GM12878 (cell line): ENCODE results near the gene SORCS2.

Experiments
- EZH2 ChIP-seq: IDR thresholded peaks from 2 replicates; pipeline ENCODE4 v1.6.1; 2012; ENCODE audit warnings: low read depth, mild to moderate bottlenecking, control low read depth, inconsistent platforms, low read length, borderline replicate concordance; ENCODE audit not compliant: control insufficient read depth
- TF ChIP-seq, protein P1 (sequence below), 3 experiments: IDR thresholded peaks in 2 of 3; conservative IDR thresholded peaks in 1 of 3; 2 replicates each; pipeline ENCODE4 v1.5.1; 2011; ENCODE audit warnings: low read depth in 3 of 3, low read length in 3 of 3, mild to moderate bottlenecking in 3 of 3, control low read depth in 2 of 3, moderate library complexity in 2 of 3, inconsistent platforms in 1 of 3, mixed read lengths in 1 of 3; ENCODE audit not compliant: control insufficient read depth in 2 of 3, insufficient read depth in 1 of 3; ENCODE audit errors: extremely low read depth in 1 of 3

DNA sequence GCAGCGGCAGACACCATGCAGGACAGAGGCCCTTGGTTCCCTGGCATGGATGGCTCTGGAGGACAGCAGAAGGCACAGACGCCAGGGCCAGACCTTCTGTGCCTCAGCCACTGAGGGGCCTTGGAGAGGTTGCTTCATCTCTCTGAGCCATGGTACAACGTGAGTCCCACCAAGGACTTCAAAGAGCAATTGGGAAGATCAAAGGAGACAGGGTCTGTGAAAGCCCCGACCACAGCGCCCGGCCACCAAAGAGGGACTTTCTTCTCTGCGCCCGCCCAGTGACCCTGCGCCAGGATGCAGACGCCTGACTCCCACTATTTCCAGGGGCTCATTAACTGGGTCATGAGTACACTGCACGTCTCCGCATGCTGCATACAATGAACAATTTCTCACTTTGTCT lies 573.3 kb downstream of the SORCS2 start:
- TF ChIP-seq, protein P1, sequence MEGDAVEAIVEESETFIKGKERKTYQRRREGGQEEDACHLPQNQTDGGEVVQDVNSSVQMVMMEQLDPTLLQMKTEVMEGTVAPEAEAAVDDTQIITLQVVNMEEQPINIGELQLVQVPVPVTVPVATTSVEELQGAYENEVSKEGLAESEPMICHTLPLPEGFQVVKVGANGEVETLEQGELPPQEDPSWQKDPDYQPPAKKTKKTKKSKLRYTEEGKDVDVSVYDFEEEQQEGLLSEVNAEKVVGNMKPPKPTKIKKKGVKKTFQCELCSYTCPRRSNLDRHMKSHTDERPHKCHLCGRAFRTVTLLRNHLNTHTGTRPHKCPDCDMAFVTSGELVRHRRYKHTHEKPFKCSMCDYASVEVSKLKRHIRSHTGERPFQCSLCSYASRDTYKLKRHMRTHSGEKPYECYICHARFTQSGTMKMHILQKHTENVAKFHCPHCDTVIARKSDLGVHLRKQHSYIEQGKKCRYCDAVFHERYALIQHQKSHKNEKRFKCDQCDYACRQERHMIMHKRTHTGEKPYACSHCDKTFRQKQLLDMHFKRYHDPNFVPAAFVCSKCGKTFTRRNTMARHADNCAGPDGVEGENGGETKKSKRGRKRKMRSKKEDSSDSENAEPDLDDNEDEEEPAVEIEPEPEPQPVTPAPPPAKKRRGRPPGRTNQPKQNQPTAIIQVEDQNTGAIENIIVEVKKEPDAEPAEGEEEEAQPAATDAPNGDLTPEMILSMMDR (IDR thresholded peaks at IDR 0.05 in 2 of 3, conservative IDR thresholded peaks at IDR 0.05 in 1 of 3; ENCODE audit: control insufficient read depth in 2 of 3, extremely low read depth in 1 of 3, insufficient read depth in 1 of 3, low read depth in 3 of 3, low read length in 3 of 3) = no peak
- no peak for TF ChIP-seq EZH2
